ENCODE results near the gene PPP1R1B. TPM values are rescaled to one million over a fixed set of nuclear protein-coding genes. Genes with fewer than 3 reads are reported as not detected.

The PPP1R1B gene
- total and polyA plus RNA-seq, 12 donors = 0.32 to 58.0 (median 13.0) TPM; not detected in 1

DNA sequence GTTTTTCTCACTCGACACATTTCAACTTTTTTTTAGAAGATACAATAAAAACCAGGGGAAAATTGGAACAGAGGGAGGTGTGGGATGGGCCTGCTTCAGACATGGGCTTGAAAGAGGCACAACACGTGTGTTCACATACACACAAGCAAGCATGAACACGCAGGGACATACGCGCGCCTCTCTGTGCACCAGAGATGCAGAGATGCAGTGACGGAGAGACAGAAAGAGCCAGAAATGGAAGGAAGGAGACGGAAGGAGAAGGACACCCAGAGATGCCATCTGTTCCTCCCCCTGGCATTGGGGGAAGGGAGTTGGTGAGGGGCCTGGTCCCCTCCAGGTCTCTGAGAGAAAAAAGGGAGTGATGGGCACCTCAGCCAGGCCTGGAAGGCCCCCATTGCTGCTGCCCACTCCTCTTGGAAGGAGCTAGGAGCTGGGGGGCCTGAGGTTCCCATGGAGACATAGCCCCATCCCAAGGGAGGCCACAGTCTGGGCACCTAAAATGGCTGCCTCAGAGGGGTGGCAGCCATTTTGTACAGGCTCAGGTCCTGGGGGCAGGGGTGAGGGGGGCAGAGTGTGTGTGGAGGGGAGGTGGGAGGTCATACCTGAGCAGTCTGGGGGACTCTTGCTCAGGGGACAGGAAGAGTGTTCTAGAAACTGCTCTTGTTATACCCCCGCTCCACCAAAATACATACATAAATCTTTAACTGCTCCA lies 15.2 kb upstream of the PPP1R1B start:
- TF ChIP-seq CTCF (IDR thresholded peaks at IDR 0.05) (no peak), POLR2A (IDR thresholded peaks at IDR 0.05) (no peak)
- no peaks in the 10 kb centered on the region for H3K9me3 ChIP-seq (replicated peaks in 1 of 3)
- no peak overlapping the region for H3K27ac ChIP-seq
- WGBS, 4 donors = 80 to 90% (median 88%) methylated on average over 9 of the region's 9 CpGs
- DNase-seq = no peak
- H3K4me3 ChIP-seq = no peak overlapping the region
- H3K4me1 ChIP-seq (replicated peaks in 1 of 2) = peaks cover 5 to 7% of the 10 kb centered on the region in 2 donors
- intact Hi-C loops (cut with DNase I) = no loop called here
- no peaks in the 10 kb centered on the region for H3K36me3 ChIP-seq (replicated peaks in 1 of 2)
- peaks cover 23% of the 10 kb centered on the region for H3K27me3 ChIP-seq

GRCh38 chr17:39612291-39612894 lies 14.4 kb upstream of the PPP1R1B start:
- no peak overlapping the region for H3K4me3 ChIP-seq
- H3K4me1 ChIP-seq (replicated peaks in 1 of 2) = no peaks in the 10 kb centered on the region
- H3K9me3 ChIP-seq (replicated peaks in 1 of 3) = no peaks in the 10 kb centered on the region
- no peak for TF ChIP-seq POLR2A (IDR thresholded peaks at IDR 0.05)
- TF ChIP-seq CTCF (IDR thresholded peaks at IDR 0.05) = no peak
- WGBS, 4 donors = 55 to 74% (median 64%) methylated on average over 15 to 22 of the region's 22 CpGs
- no peak for DNase-seq
- no peaks in the 10 kb centered on the region for H3K36me3 ChIP-seq (replicated peaks in 1 of 2)
- H3K27me3 ChIP-seq = peaks cover 14% of the 10 kb centered on the region
- intact Hi-C loops (cut with DNase I) = no loop called here
- H3K27ac ChIP-seq = no peak overlapping the region

- no peaks in the 10 kb centered on the region for H3K36me3 ChIP-seq (replicated peaks in 1 of 2)
- H3K4me3 ChIP-seq = no peak overlapping the region
- TF ChIP-seq POLR2A (IDR thresholded peaks at IDR 0.05) (no peak), CTCF (IDR thresholded peaks at IDR 0.05) (no peak)
- H3K27me3 ChIP-seq = peaks cover 8% of the 10 kb centered on the region
- intact Hi-C loops (cut with DNase I) = no loop called here
- no peaks in the 10 kb centered on the region for H3K9me3 ChIP-seq (replicated peaks in 1 of 3)
- WGBS, 4 donors = 64 to 73% (median 71%) methylated on average over 6 to 7 of the region's 7 CpGs
- no peak overlapping the region for H3K27ac ChIP-seq
- no peaks in the 10 kb centered on the region for H3K4me1 ChIP-seq (replicated peaks in 1 of 2)
- no peak for DNase-seq
Measured at GRCh38 chr17:39612935-39613464, 13.8 kb upstream of the PPP1R1B start.

- intact Hi-C loops (cut with DNase I) = no loop called here
- TF ChIP-seq CTCF (IDR thresholded peaks at IDR 0.05) (no peak), POLR2A (IDR thresholded peaks at IDR 0.05) (no peak)
- 87 to 90% (median 88%) methylated on average over 3 of the region's 3 CpGs for WGBS, 4 donors
- H3K4me3 ChIP-seq = no peak overlapping the region
- H3K9me3 ChIP-seq (replicated peaks in 1 of 3) = no peaks in the 10 kb centered on the region
- H3K27me3 ChIP-seq = no peaks in the 10 kb centered on the region
- DNase-seq = no peak
- H3K4me1 ChIP-seq (replicated peaks in 1 of 2) = peaks cover 5 to 6% of the 10 kb centered on the region in 2 donors
- H3K27ac ChIP-seq = no peak overlapping the region
- no peaks in the 10 kb centered on the region for H3K36me3 ChIP-seq (replicated peaks in 1 of 2)
Measured at GRCh38 chr17:39614545-39615157, 12.1 kb upstream of the PPP1R1B start.

Data from adrenal gland (tissue), 12 donors.